GM12878 (cell line): Measurements from ENCODE around the gene ITGAD. TPM values are rescaled to one million over a fixed set of nuclear protein-coding genes. Genes with fewer than 3 reads are reported as not detected.

Experiments
- ASH2L ChIP-seq: fragments of 300-600, 200-600 bp; sonication (generic); IDR thresholded peaks from 2 replicates; pipeline ENCODE4 v1.6.1; 2017; ENCODE audit warnings: low read depth, mild to moderate bottlenecking, borderline replicate concordance
- ATF7 ChIP-seq: fragments of 450-650 bp; IDR thresholded peaks from 2 replicates; pipeline ENCODE4 v1.6.1; 2016; ENCODE audit warnings: low read depth, mild to moderate bottlenecking
- CHD1 ChIP-seq: IDR thresholded peaks from 2 replicates; pipeline ENCODE4 v1.6.1; 2012; ENCODE audit warnings: low read depth, low read length, improper control_type of control experiment
- CHD2 ChIP-seq: IDR thresholded peaks from 2 replicates; pipeline ENCODE4 v1.6.1; 2011; ENCODE audit warnings: low read depth, low read length, improper control_type of control experiment, borderline replicate concordance
- CREB1 ChIP-seq: IDR thresholded peaks from 2 replicates; pipeline ENCODE4 v1.6.1; 2012; ENCODE audit warnings: low read depth, mild to moderate bottlenecking, inconsistent platforms
- EGR1 ChIP-seq, 2 experiments: IDR thresholded peaks; 1 replicate in 1 of 2; 2 replicates in 1 of 2; pipeline ENCODE4 v1.6.1; 2011 to 2012; ENCODE audit warnings: low read depth in 2 of 2, low read length in 2 of 2, borderline replicate concordance in 1 of 2, mild to moderate bottlenecking in 1 of 2, moderate library complexity in 1 of 2
- ESRRA ChIP-seq: IDR thresholded peaks from 2 replicates; pipeline ENCODE4 v1.6.1; 2012; ENCODE audit warnings: mild to moderate bottlenecking, low read length, improper control_type of control experiment
- FOS ChIP-seq: IDR thresholded peaks from 3 replicates; pipeline ENCODE4 v1.6.1; 2011; ENCODE audit warnings: borderline replicate concordance; ENCODE audit not compliant: insufficient read length; ENCODE audit errors: extremely low read depth
- IKZF1 ChIP-seq: fragments of 450-650 bp; conservative IDR thresholded peaks from 2 replicates; pipeline ENCODE4 v1.6.1; 2017; ENCODE audit warnings: antibody characterized with exemption, mild to moderate bottlenecking
- IKZF2 ChIP-seq, 2 experiments: fragments of 450-650 bp; IDR thresholded peaks; 2 replicates each; pipeline ENCODE4 v1.6.1; 2017; ENCODE audit warnings: mild to moderate bottlenecking in 2 of 2, moderate library complexity in 2 of 2
- MEF2A ChIP-seq: IDR thresholded peaks from 2 replicates; pipeline ENCODE4 v1.6.1; 2011; ENCODE audit warnings: low read depth, mild to moderate bottlenecking, low read length, moderate library complexity; ENCODE audit not compliant: insufficient read depth
- MXI1 ChIP-seq: fragments of 150-350 bp; IDR thresholded peaks from 2 replicates; pipeline ENCODE4 v1.6.1; 2011; ENCODE audit warnings: low read depth, mild to moderate bottlenecking, inconsistent platforms, low read length, improper control_type of control experiment
- MYB ChIP-seq: fragments of 150-350 bp; IDR thresholded peaks from 2 replicates; pipeline ENCODE4 v1.6.1; 2014; ENCODE audit warnings: mild to moderate bottlenecking, low read depth, low read length, borderline replicate concordance
- NBN ChIP-seq: fragments of 450-650 bp; IDR thresholded peaks from 2 replicates; pipeline ENCODE4 v1.6.1; 2016
- NR2C1 ChIP-seq: fragments of 450-650 bp; IDR thresholded peaks from 2 replicates; pipeline ENCODE4 v1.6.1; 2017; ENCODE audit warnings: antibody characterized with exemption, mild to moderate bottlenecking, moderate library complexity
- PAX5 ChIP-seq: IDR thresholded peaks from 2 replicates; pipeline ENCODE4 v1.6.1; 2011; ENCODE audit warnings: low read depth, low read length, borderline replicate concordance
- PAX8 ChIP-seq: fragments of 450-650 bp; IDR thresholded peaks from 2 replicates; pipeline ENCODE4 v1.6.1; 2017; ENCODE audit warnings: mild to moderate bottlenecking, moderate library complexity
- POLR2AphosphoS2 ChIP-seq: IDR thresholded peaks from 2 replicates; pipeline ENCODE4 v1.6.1; 2011; ENCODE audit warnings: low read depth, mild to moderate bottlenecking, low read length, improper control_type of control experiment, moderate library complexity
- RELB ChIP-seq: fragments of 450-650 bp; IDR thresholded peaks from 2 replicates; pipeline ENCODE4 v1.6.1; 2017; ENCODE audit warnings: low read depth, mild to moderate bottlenecking, moderate library complexity
- SIX5 ChIP-seq: IDR thresholded peaks from 2 replicates; pipeline ENCODE4 v1.6.1; 2011; ENCODE audit warnings: mild to moderate bottlenecking, low read depth, low read length, moderate library complexity; ENCODE audit not compliant: severe bottlenecking
- SMAD1 ChIP-seq: fragments of 450-650 bp; IDR thresholded peaks from 2 replicates; pipeline ENCODE4 v1.6.1; 2018; ENCODE audit warnings: mild to moderate bottlenecking, low read depth; ENCODE audit not compliant: partially characterized antibody
- SMAD5 ChIP-seq: IDR thresholded peaks from 2 replicates; pipeline ENCODE4 v1.6.1; 2016; ENCODE audit warnings: antibody characterized with exemption, low read depth
- SP1 ChIP-seq: IDR thresholded peaks from one replicate; pipeline ENCODE4 v1.6.1; 2011; ENCODE audit warnings: low read depth, low read length
- TAF1 ChIP-seq: IDR thresholded peaks from 2 replicates; pipeline ENCODE4 v1.6.1; 2011; ENCODE audit warnings: mild to moderate bottlenecking, low read depth, low read length, borderline replicate concordance
- TCF12 ChIP-seq: IDR thresholded peaks from 2 replicates; pipeline ENCODE4 v1.6.1; 2011; ENCODE audit warnings: low read depth, mild to moderate bottlenecking, low read length
- TCF3 ChIP-seq: IDR thresholded peaks from 2 replicates; pipeline ENCODE4 v1.6.1; 2012; ENCODE audit warnings: low read depth, mild to moderate bottlenecking, low read length, borderline replicate concordance; ENCODE audit not compliant: insufficient read depth
- USF1 ChIP-seq: IDR thresholded peaks from 2 replicates; pipeline ENCODE4 v1.6.1; 2011; ENCODE audit warnings: borderline replicate concordance, low read depth, mild to moderate bottlenecking, moderate library complexity, mixed read lengths, low read length; ENCODE audit not compliant: insufficient read depth; ENCODE audit errors: extremely low read length
- polyA plus RNA-seq, 11 experiments: library from polyadenylated mRNA; depleted of rRNA in 4 of 11; unstranded in 6 of 11; stranded (reverse) in 5 of 11; fragments of >200 nt; fragmentation: Nextera tagmentation in 4 of 11; fragmentation: Illumina TruSeq in 1 of 11; extraction: Ambion mirVana in 4 of 11; extraction: Trizol in 1 of 11; gene quantifications; 1 replicate in 1 of 11; 2 replicates in 10 of 11; pipeline versions ENCODE4 v1.2.1 to v1.2.3, GENCODE V29; 2011 to 2016; ENCODE audit warnings: inconsistent platforms in 2 of 11, missing spikeins in 2 of 11, low read depth in 1 of 11
- total RNA-seq, 4 experiments: library from RNA; depleted of rRNA in 3 of 4; stranded (reverse); fragments of >200 nt in 3 of 4; fragmentation: Illumina TruSeq in 1 of 4; extraction: Trizol in 1 of 4; gene quantifications; 2 replicates each; pipeline versions ENCODE4 v1.2.1 to v1.2.3, GENCODE V29; 2013 to 2021

ITGAD gene
- total and polyA plus RNA-seq, 10 of the 15 experiments (the other 5 are each of a cell fraction or from before 2014, with no cell fraction given) = 0.29 to 4.0 (median 1.2) TPM

DNA sequence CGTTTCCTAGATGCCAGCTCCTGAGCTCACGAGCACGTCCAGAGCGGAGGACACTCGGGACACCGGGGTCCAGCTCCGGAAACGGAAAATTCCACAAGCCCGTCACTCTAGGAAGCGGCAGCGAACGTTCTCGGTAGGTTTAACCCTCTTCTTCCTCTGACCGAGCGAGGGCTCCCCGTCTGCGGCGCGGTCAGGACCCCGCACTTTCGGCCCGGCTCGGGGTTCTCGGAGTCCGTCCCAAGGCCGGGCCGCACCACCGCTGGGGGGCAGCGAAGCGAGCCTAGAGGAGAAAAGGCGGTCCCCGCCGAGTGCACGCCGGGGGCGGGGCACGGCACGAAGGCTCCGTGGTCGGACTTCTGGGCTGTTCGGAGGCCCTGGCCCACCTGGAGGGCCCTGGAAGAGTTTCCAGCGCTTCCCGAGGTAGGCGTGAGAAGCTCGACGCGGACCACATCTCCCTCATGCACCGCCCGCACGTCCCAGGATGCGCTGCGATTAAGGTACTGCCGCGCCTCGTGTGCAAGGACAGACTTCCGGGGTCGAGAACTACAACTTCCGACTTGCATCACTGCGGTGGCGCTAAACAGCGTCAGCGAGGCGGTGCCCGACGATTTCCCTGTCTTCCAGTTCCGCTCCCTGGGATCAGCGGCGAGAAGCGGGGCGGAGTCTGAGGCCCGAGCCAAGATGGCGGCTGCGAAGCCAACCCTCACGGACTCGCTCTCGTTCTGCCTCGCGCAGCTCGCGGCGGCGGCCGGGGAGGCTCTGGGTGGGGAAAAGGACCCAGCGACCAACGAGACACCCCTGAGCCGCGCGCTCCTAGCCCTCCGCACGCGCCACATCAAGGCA lies 65.9 kb downstream of the ITGAD start, which contains the start of gene ARMC5 (continued):
- TF ChIP-seq NBN = peak; percentile 90
- 0 out of 2 replicates have a peak, but pooled peaks have one; percentile 8 for TF ChIP-seq ESRRA
- TF ChIP-seq SP1 = no peak
- peak; percentile 31; the same call in 1 of the 2 replicates for TF ChIP-seq ASH2L
- TF ChIP-seq IKZF2 (IDR thresholded peaks at IDR 0.05) = peak; percentile 85 to 87
- TF ChIP-seq MYB = no peak
- TF ChIP-seq POLR2AphosphoS2 = peak; percentile 93; the same call in 1 of the 2 replicates
- no peak for TF ChIP-seq USF1
- peak; percentile 98 for TF ChIP-seq CREB1
- TF ChIP-seq TCF3 = 0 out of 2 replicates have a peak, but pooled peaks have one; percentile 19
- TF ChIP-seq MEF2A = no peak
- no peak for TF ChIP-seq CHD1
- peak in 1 of 2 experiments; percentile 34; a peak in 1 of 3 replicates for TF ChIP-seq EGR1 (IDR thresholded peaks at IDR 0.05; ENCODE audit: borderline replicate concordance in 1 of 2, low read depth in 2 of 2, low read length in 2 of 2)
- peak; percentile 67; the same call in 1 of the 2 replicates for TF ChIP-seq RELB
- peak; percentile 69 for TF ChIP-seq NR2C1
- TF ChIP-seq SMAD5 = peak; percentile 79
- no peak; the same call in 1 of the 2 replicates for TF ChIP-seq ATF7
- peak; percentile 83 for TF ChIP-seq SIX5
- TF ChIP-seq TAF1 = peak; percentile 95
- TF ChIP-seq SMAD1 = peak; percentile 61
- TF ChIP-seq MXI1 = peak; percentile 90
- TF ChIP-seq PAX8 = no peak
- peak; percentile 68 for TF ChIP-seq CHD2
- peak; percentile 56; the same call in 1 of the 2 replicates for TF ChIP-seq PAX5
- peak; percentile 97 for TF ChIP-seq IKZF1
- TF ChIP-seq FOS = no peak
- 0 out of 2 replicates have a peak, but pooled peaks have one; percentile 31 for TF ChIP-seq TCF12
